GM21381 (cell line): ENCODE measurements around the gene MACROH2A1.

Source experiments
- ATAC-seq: cut with Tn5 transposase; IDR thresholded peaks from one replicate; pipeline ENCODE4 v1.9.1; 2021; ENCODE audit warnings: mild to moderate bottlenecking, moderate library complexity; ENCODE audit not compliant: unreplicated experiment

Gene MACROH2A1

DNA sequence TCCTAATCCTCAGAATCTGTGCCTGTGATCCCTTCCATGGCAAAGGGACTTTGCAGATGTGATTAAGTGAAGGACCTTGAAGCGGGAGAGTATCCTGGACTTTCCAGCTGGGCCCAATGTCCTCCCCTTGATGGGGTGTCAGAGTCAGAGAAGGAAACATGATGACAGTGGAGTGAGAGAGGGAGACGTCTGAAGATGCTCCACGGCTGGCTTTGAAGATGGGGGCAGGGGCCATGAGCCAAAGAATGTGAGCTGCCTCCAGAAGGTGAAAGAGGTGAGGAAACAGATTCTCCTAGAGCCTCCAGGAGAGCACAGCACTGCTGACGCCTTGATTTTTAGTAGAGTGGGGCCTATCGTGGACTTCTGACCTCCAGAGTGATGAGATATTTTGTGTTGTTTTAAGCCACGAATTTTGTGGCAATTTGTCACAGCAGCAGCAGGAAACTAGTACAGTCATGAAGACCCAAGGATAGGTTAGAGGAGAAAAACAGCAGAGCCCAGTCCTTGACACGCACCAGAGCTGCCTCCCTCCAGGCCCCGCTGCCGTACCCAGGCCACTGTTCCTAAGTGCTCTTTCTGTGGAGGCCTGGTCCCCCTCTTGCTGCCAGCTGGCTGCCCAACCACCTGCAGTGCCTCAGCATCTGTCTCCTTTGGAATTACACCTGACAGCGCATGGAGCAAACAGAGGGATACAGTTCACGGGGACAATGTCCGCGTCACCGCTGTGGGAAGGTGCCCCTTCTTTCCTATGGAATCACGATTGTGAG lies 78.1 kb downstream of the MACROH2A1 start:
- no peak for ATAC-seq

DNA sequence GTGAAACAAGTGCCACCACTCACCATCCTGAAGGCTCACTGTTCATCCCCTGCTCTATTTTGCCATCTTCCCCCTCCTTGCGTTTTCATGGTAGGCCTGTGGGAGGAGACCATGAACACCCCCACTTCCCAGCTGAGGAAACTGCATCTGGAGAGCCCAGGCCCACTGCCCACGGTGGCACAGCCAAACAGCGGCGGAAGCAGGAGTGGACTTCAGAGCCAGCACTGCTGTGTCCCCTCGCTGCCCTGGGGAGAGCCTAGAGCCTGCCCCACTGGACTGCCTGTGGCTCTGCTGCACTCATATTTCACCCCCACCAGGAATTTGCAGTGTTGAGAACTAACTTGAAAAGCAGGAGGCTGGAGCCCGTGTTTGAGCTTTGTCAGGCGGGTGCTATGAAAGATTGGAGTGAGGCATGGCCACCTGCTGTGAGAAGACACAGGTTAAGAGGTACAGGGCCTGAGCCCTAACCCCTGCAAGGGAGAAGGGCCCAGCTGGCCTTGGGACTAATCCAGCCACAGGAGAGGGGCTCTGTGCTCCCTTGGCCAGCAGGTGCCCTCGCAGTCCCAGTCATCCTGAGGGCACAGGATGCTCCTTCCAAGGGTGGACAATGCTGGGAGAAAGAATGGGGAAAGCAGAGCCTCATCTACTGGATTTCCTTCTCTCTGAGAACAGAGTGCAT lies 79.0 kb downstream of the MACROH2A1 start:
- no peak for ATAC-seq

DNA sequence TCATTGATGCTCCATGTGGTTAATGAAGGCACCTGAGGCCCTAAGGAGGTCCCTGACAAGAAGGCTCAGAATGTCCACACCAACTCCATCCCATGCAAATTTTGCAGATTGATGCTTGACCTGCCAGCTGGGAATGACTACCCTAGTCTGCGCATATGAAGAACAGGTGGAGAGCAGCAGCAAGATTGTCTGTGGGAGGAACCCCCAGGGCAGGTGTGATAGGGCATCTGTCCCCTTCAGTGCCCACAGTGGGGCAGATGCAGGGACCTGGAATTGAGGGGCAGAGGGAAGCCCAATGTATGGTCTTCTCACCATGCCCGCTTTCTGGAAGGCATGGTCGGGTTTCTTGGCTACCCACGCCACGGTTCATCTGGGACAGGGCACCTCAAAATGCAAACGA lies 79.6 kb downstream of the MACROH2A1 start:
- no peak for ATAC-seq

DNA sequence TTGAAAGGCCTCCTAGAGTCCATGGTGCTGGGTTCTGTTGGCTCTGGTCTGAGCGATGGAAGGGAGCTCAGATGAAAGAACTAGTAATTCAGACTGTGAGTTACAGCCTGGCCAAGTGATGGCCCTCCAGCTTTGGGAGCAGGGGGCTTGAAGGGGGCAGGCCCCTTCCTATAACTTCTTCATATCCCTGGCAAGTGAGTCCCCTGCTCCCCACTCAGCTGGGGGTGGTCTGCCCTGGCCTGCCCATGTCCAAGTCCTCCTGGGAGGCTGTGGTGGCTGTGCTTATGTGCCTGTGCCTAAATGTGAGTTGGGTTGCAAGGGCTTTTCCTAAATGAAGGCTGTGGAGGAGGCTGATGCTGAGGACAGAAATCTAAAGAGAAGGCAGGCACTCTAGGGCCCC lies 80.1 kb downstream of the MACROH2A1 start:
- ATAC-seq, result no peak

DNA sequence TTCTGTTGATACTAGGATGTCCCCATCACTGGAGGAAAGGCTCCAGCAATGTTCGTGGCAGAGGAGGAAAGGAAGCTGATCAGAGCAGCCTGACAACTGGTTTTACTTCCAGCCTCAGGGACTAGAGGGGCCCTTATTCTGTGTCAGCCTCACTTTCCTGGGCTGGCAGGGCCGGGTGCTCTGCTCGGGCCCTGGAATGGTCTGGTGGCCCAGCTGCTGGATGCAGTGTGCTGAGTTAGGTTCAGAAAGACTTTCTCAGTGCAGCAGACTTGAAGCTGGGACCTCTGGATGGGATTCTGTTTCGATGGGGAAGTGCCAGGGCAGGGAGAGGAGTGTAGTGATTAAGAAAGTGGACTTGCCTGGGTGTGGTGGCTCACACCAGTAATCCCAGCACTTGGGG lies 81.0 kb downstream of the MACROH2A1 start:
- ATAC-seq, result no peak

DNA sequence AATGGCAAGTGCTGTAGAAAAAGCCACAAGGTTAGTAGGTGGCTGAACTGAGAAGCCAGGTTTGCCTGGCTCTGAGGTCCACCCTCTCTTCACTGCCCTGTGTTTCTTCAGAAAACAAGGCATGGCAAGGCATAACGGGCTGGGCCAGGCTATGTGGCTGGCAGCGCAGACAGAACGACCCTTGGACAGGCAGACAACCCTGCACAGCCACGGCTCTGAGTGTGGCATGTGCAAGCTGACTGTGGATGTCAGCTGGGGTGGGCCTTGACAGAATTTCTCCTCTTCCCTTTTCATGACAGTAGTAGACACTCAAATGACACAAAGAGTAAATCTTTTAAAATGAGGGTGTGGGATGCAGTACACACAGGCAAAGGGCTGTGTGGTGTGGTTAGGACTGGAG lies 81.7 kb downstream of the MACROH2A1 start:
- no peak for ATAC-seq

DNA sequence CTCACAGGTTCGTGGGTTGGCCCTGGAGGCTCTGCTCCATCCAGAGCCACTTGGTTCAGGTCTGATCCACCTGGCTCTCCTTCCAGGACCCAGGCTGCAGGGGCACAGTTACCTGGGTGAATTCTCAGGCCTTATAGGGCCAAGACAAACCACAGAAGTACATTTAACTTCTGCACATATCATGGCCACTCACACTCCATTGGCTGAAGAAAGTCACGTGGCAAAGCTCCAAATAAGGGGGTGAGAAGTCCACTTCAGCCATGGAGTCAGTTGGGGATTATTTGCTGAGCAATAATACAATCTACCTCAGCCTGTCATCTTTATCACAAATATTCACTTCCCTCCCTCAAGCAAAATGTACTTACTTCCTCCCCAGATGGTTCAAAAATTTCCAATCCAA lies 83.6 kb downstream of the MACROH2A1 start:
- ATAC-seq, result no peak

DNA sequence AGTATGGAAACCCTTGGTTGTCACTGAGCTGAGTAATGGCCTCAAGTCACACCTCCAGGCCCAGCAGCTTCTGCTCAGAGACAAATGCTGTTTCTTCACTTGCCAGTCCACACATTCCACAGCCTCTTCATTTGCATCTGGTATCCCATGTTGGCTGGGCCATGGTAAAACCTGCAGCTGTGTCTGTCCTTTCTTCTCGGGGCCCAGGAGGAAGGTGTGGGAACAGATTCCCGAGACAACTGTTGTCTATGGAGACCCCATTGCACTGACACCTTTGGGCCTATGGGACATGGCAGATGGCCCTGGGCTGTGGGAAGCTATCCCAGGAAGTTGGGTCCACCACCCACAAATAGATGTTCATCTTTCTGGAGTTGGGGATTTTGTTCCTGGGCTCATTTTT lies 85.1 kb downstream of the MACROH2A1 start:
- ATAC-seq, result no peak

DNA sequence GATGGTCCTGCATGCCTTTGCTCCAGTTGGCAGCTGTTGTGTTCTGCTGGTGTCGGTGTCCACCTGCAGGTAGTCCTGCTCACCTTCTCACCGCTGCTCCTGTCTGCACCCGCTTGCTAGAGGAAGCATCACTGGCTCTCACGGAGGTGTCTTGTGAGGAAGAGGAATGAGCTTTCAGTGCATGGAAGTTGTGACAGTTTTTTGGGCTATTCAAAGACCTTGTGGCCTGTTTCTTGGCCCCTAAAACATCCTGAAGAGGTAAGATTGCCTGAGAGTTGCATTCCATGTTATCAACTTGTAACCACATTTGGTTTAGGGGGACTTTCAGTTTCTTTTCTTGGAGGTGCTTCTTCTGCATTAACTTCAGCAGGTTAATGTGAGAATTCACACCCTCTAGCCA lies 85.6 kb downstream of the MACROH2A1 start:
- no peak for ATAC-seq

DNA sequence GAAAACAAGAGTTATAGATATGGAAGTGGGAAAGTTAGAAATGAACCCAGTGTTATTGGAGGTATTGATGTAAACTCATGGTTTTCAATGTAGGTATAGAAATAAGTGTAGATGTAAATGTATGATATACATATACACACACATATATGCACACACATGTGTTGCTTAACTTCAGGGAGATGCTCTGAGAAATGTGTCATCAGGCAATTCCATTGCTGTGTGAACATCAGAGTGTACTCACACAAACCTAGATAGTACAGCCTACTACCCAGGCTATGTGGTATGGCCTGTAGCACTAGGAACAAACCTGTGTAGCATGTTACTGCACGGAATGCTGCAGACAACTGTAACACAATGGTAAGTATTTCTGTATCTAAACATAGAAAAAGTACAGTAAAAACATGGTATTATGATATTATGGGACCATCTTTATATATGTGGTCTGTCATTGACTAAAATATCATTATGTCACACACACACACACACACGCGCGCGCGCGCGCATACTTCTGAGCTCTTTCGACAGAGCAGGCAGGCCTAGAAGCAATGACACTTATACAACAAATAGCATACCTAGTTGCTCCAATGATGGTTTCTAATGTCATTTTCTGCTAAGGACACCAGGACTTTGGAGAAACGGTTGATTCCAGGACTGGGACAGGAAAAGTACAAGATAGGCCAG lies 86.6 kb downstream of the MACROH2A1 start:
- no peak for ATAC-seq

DNA sequence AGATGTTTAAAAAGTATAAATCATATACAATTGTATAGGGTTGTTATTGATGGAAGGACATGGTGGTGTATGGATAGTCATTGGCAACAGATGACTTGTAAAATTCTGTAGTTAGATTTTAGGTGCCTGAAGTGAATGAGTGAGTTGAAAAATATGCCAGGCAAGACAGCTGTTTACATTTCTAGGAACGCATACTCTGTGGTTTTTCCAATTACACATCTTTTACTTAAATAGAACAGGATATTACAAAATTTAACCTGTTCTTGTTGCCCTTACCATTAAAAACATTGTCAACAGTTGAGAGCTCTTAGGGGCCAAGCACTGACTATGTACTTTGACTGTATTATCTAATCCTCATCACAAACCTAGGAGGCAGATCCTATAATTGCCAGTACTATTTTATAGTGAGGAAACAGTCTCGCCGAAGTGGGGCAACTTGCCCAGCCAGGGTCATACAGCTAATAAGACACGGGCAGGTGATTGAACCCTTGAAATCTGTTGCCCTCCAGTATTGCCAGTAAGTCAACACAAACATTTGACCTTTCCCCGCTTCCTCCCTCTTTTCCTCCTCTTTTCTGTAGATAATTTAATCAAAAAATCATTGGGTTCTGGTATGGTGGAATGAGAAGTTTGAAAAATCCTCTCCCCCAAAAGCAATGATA lies 88.6 kb downstream of the MACROH2A1 start:
- no peak for ATAC-seq

DNA sequence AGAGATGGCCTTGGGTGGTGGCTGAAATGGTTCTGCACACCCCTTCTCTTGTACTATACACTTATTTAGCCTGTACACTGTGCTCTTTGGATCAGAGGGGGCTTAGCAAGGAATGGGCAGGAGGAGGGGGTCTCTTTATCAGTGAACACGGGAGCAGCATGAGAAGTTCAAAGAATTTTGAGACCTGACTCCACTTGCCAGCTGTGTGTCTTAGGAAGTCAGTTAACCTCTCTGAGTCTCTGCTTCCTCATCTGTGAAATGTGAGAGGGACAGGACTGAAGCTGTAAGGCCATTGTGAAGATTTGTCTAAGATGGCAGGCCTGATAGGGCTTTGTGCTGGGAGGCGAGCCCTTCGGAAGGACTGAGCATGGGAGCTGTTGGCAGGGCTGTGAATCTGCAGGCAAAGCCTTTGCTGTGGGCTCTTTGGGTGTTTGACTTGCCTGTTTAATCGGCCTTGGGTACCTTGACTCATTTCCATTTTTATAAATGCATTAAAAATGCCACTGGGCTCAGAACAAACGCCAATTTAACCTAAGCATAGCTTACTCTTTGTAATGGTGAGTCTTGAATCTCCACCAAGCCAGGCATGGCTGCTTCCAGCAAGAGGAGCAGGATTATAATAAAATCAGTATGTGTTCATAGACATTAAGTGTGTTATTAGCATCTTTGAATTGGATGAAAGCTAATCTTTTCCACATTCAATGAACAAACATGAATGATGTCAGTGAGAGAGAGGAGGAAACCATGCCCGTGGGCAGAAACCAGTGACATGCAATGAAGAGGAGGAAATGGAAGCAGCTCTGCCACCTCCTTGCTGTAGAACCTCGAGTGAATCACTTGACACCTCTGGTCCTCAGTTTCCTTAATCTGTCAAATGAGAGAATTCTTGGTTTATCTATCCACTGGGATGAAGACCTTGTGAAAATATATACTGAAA lies 89.4 kb downstream of the MACROH2A1 start:
- no peak for ATAC-seq

DNA sequence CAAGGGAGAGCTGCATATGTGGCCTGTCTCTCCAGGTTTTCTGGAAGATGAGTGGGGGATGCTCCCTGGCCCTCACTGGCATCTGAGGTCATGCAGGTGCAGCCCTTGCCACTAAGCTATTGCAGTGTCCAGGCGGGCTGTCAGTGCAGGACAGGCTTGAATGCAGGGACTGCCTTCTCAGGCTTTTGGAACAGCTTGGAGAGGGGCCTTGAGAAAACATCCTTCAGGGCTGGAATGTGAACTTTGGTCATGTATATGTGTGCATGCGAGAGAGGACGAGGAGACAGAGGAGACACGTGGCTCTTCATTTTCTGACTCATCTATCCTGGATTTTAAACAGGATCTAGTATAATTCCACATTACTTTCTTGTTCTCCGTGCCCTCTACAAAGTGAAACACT lies 90.3 kb downstream of the MACROH2A1 start:
- no peak for ATAC-seq

DNA sequence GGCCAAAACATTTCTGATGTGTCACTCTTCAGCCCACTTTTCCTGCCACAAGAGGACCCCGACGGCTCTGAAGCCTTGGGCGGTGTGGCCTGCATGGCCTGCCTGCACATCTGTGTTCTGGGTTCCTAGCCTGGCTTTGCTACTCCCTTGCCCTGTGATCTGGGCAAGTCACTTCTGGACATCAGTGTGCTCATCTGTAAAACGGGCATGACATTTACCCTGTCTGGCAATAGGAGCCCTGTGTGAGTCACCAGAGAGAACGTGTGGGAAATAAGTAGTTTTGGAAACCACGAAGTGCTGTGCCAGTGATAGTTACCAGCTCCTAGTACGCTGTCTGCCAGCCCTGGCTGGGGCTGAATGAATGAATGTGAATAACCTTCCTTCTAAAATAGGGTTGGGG lies 90.8 kb downstream of the MACROH2A1 start:
- ATAC-seq, result no peak

DNA sequence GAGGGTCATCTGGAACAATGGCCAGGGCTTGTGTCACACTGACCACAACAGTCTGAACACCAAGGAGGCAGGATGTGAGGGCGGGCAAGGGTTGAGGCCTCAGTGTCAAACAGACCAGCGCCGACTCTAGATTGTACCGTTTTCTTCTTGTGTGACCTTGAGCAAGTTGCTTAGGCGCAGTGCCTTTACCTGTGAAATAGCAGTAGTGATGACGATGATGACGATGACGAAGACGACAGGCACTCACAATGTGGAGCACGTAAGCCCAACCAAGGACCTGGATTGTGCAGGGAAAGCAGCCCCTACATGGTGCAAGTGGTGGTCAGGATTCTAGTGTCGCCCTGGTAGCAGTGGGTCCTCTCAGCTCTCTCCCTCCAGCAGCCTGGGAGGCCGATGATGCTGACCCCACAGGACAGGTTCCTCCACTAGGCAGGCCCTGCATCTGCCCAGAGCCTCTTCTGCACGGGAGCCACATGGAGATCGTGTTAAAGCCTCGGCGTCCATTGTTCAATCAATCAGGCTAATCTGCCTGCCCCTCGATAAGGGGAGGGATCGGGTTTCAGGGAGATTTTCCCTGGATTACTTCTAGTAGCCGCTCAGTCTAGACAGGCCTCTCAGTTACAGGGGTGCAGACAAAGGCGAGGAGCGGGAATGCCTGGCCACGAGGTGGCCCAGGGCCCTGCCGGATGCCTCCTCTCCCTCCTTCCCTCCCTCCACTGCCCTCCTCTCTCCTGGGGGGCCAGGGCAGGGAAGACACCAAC lies 91.7 kb downstream of the MACROH2A1 start:
- ATAC-seq, result no peak

DNA sequence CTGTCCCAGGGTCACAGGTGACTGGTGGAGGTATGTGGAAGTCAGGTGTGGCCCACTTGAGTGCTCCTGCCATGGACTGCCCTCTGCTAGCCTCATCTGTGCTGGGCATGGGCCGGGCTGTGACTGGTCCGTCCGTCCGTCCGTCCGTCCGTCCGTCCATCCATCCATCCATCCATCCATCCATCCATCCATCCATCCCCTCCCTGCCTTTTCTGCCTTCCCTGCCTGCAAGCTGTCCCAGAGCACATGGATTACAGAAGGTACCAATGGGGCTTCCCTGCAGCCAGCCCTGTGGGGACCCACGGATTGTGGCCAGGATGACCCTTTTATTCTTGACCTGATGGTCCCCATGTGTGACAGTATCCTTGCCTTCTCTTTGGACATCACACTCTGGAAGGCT lies 92.5 kb downstream of the MACROH2A1 start:
- no peak for ATAC-seq

DNA sequence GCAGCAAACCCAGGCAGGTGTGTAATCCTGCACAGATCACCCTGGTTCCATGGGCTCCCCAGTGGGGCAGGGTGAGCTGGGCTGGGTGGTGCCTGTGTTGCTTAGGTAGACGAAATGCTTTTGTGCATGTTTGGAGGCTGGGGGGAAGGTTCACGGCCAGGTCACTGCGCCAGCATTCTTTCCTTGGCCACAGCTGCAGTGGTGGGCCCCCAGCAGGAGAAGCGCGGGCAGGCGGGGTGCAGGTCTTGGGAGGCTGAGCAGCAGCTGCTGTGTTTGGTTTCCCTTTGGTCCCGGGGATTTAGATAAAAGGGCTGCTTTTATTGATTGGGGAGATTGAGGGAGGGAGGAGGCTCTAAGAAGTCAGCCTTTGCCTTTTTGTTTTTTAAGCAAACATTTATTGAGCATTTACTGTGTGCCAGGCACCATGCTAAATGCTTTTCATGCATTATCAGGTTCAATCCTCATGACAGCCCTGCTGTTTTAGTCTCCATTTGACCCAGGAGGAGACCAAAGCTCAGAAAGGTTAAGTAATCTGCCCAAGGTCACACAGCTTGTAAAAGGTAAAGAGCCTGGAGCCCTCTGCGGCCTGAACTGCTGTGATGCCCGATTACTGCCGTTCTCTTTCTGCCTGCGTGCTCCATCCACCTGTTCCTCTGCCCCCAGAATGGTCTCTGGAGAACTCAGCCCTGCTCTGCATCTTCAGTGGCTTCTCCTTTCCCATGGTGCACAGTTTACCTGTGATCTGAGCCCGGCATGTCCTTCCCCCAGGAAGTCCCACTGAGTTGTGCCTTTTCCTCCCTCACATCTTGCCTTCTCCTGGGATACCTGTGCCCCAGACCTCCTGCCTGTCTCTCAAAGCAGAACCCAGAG lies 94.4 kb downstream of the MACROH2A1 start:
- ATAC-seq, result no peak

DNA sequence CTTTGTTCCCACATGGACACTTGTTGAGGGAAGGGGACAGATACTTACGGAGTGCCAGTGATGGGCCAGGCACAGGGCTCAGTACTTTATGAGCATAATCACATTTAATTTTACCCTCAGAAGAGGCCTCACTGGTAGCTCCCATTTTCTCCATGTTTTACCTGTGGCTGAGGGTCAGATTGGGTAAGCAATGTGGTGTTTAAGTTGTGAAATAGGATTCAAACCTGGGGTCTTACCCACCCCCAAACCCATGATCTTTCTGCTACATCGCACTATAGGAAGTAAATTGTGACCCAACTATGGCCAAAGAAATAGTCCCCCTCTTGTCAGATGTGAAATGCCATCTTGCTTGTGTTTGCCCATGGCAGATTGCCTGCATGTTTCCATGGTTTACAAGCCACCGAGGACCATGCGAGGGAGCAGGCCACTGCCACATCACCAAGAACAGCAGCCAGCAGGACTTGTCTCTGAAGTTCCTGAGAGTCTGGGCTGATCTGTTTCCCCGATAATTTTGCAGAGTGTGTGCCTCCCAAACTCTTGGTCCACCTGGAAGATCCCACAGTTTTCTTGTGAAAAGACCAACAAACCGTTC lies 95.4 kb downstream of the MACROH2A1 start:
- ATAC-seq, result no peak
